Mucosa of rectum (tissue), 2 donors: ENCODE data around the gene ACTL7A.
"Not testable (repeated sequence)": the region's sequence is repeated elsewhere in the genome, so short reads cannot be mapped to it uniquely, and the experiment has no call there.

Experiments
- H3K27ac ChIP-seq, 2 donors: one replicate each; pipeline ENCODE4 v1.7.0; 2013; ENCODE audit warnings: inconsistent platforms in 2 of 2, low read depth in 2 of 2, low read length in 2 of 2
- H3K27me3 ChIP-seq, 2 donors: one replicate each; pipeline ENCODE4 v1.7.0; 2013; ENCODE audit warnings: low read length in 2 of 2; ENCODE audit not compliant: control insufficient read depth in 2 of 2, insufficient read depth in 2 of 2
- H3K36me3 ChIP-seq, 2 donors: one replicate each; pipeline ENCODE4 v1.7.0; 2013; ENCODE audit warnings: low read length in 2 of 2; ENCODE audit not compliant: control insufficient read depth in 2 of 2, insufficient read depth in 2 of 2
- H3K4me1 ChIP-seq, 2 donors: one replicate each; pipeline ENCODE4 v1.7.0; 2013; ENCODE audit warnings: low read length in 2 of 2, mild to moderate bottlenecking in 1 of 2; ENCODE audit not compliant: control insufficient read depth in 2 of 2, insufficient read depth in 2 of 2
- H3K4me3 ChIP-seq, 2 donors: one replicate each; pipeline ENCODE4 v1.7.0; 2013; ENCODE audit warnings: low read length in 2 of 2
- H3K9ac ChIP-seq, 2 donors: one replicate each; pipeline ENCODE4 v1.7.0; 2013; ENCODE audit warnings: low read length in 2 of 2, low read depth in 1 of 2, mild to moderate bottlenecking in 1 of 2
- H3K9me3 ChIP-seq, 2 donors: one replicate each; pipeline ENCODE4 v1.7.0; 2013; ENCODE audit warnings: low read length in 2 of 2; ENCODE audit not compliant: control insufficient read depth in 2 of 2
- donor health status: healthy.
- donor health status: Normal muscosa, but diverticular disease.

Gene ACTL7A

DNA sequence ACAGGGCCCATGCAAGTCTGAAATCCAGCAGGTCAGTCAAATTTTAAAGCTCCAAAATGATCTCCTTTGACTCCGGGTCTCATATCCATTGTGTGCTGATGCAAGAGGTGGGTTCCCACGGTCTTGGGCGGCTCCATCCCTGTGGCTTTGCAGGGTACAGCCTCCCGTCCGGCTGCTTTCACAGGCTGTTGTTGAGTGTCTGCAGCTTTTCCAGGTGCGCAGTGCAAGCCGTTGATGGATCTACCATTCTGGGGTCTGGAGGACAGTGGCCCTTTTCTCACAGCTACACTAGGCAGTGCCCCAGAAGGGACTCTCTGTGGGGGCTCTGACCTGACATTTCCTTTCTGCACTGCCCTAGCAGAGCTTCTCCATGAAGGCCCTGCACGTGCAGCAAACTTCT is 13.8 kb upstream of the ACTL7A start:
- H3K27ac ChIP-seq, H3K9ac ChIP-seq, H3K4me3 ChIP-seq, H3K4me1 ChIP-seq, H3K36me3 ChIP-seq, H3K27me3 ChIP-seq, H3K9me3 ChIP-seq: not testable (repeated sequence)

GRCh38 chr9:108850293-108850897 is 11.7 kb upstream of the ACTL7A start:
- H3K4me3 ChIP-seq, result no peak overlapping the region
- no peaks in the 10 kb centered on the region for H3K4me1 ChIP-seq
- no peaks in the 10 kb centered on the region for H3K36me3 ChIP-seq
- no peaks in the 10 kb centered on the region for H3K27me3 ChIP-seq
- no peaks in the 10 kb centered on the region for H3K9me3 ChIP-seq
- H3K9ac ChIP-seq, result no peak overlapping the region
- no peak overlapping the region for H3K27ac ChIP-seq

- Histone ChIP-seq H3K36me3 (no peaks in the 10 kb centered on the region), H3K4me3 (no peak overlapping the region), H3K9me3 (no peaks in the 10 kb centered on the region), H3K27me3 (no peaks in the 10 kb centered on the region), H3K9ac (no peak overlapping the region), H3K4me1 (no peaks in the 10 kb centered on the region), H3K27ac (no peak overlapping the region)
Observed at GRCh38 chr9:108851138-108851537, 10.9 kb upstream of the ACTL7A start.

- Histone ChIP-seq H3K9ac (no peak overlapping the region), H3K27me3 (no peaks in the 10 kb centered on the region), H3K27ac (no peak overlapping the region), H3K9me3 (no peaks in the 10 kb centered on the region), H3K36me3 (no peaks in the 10 kb centered on the region), H3K4me1 (no peaks in the 10 kb centered on the region), H3K4me3 (no peak overlapping the region)
Observed at GRCh38 chr9:108852079-108852478, 10.0 kb upstream of the ACTL7A start.

DNA sequence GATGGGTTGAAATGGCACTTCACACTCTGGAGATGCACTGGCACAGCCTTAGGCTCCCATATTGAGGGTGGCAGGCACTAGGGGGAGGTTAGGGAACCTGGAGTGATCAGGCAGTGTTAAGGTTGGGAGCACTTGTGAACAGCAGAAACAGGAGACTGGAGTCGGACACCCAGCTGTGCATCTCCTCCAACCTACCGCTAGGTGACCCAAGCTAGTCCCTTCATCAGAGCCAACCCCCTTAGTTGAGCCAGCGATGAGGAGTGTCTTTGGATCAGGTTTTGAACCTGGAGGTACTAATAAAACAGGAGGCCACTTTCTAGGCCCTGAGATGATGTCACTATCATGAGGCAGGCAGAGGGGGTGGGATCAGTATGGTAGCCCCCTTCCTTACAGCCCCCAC is 8.0 kb upstream of the ACTL7A start:
- no peaks in the 10 kb centered on the region for H3K36me3 ChIP-seq
- H3K9me3 ChIP-seq, result no peaks in the 10 kb centered on the region
- H3K4me3 ChIP-seq, result no peak overlapping the region
- H3K27me3 ChIP-seq, result no peaks in the 10 kb centered on the region
- no peak overlapping the region for H3K9ac ChIP-seq
- no peaks in the 10 kb centered on the region for H3K4me1 ChIP-seq
- no peak overlapping the region for H3K27ac ChIP-seq

DNA sequence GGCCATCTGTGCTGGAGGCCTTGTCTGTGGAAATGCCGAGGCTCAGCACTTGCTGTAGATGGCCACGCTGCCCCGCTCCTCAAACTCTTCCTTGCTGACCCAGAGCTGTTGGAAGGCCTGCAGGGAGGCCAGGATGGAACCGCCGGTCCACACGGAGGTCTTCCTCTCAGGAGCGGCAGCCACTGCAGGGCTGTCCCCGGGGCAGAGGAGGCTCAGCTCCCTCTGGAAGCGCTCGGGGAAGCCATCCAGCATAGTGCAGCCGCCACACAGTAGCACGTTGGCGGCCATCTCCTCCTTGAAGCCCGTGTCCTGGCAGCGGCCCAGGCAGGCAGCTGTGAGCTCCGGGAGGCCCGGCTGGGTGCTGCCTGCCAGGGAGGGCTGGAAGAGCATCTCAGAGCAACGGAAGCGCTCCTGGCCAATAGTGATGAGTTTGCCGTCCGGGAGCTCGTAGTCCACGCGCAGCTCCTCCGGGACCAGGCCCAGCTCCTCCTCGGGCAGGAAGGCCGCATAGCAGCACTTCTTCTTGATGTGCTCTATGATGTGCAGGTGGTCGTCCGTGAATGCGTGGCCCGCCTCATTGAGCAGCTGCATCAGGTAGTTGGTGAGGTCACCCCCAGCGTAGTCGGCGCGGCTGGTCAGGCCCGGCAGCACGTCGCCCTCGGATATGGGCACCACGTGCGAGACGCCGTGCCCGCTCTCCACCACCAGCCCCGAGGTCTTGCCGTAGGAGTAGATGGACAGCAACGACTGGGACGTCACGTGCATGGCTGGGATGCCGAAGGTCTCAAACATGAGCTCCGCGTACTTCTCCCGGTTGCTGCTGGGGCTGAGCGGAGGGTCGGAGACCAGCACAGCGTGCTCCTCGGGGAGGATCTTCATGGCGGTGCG is 7.2 kb upstream of the ACTL7A start:
- H3K9ac ChIP-seq, result no peak overlapping the region
- H3K9me3 ChIP-seq, result no peaks in the 10 kb centered on the region
- no peaks in the 10 kb centered on the region for H3K36me3 ChIP-seq
- H3K27me3 ChIP-seq, result no peaks in the 10 kb centered on the region
- H3K4me3 ChIP-seq, result no peak overlapping the region
- H3K4me1 ChIP-seq, result no peaks in the 10 kb centered on the region
- no peak overlapping the region for H3K27ac ChIP-seq

- Histone ChIP-seq H3K4me3 (no peak overlapping the region), H3K36me3 (no peaks in the 10 kb centered on the region), H3K9me3 (no peaks in the 10 kb centered on the region), H3K27me3 (no peaks in the 10 kb centered on the region), H3K27ac (no peak overlapping the region), H3K9ac (no peak overlapping the region), H3K4me1 (no peaks in the 10 kb centered on the region)
Observed at GRCh38 chr9:108855529-108855886, 6.6 kb upstream of the ACTL7A start.

DNA sequence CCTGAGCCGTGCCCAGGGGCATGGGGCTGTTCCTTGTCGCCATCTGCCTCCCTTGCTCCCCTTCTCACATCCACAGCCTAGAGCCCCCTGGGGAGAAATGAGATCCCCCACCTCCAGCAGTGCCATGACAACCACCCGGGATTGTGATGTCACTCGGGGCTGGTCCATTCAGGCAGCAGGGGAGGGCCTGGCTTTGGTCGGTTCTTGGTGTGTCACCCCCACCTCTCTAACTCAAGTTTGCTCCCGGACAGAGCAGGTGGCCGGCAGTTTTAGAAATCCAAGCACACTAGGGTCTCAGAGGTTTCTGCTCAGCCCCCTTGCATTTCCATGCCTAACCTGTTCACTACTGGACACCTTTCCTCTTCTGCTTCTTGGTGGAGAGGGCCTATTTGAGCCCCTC is 6.2 kb upstream of the ACTL7A start, which contains the start of gene ACTL7B:
Gene ACTL7B (minus strand): TSS at position 99 of the 400 bp plus-strand sequence. CDS start 56 bp downstream, at position 43.
- no peak within 1 kb of the TSS for H3K4me3 ChIP-seq
- H3K27ac ChIP-seq, result no peak within 1 kb of the TSS
- H3K4me1 ChIP-seq, result no peaks in the 10 kb centered on the region
- H3K36me3 ChIP-seq, result no peaks in the 10 kb centered on the region
- H3K27me3 ChIP-seq, result no peaks in the 10 kb centered on the region
- no peaks in the 10 kb centered on the region for H3K9me3 ChIP-seq
- H3K9ac ChIP-seq, result no peak within 1 kb of the TSS

- no peak overlapping the region for H3K9ac ChIP-seq
- H3K9me3 ChIP-seq, result no peaks in the 10 kb centered on the region
- H3K27me3 ChIP-seq, result no peaks in the 10 kb centered on the region
- H3K27ac ChIP-seq, result no peak overlapping the region
- H3K36me3 ChIP-seq, result no peaks in the 10 kb centered on the region
- no peaks in the 10 kb centered on the region for H3K4me1 ChIP-seq
- no peak overlapping the region for H3K4me3 ChIP-seq
Observed at GRCh38 chr9:108857572-108857971, 4.5 kb upstream of the ACTL7A start.

DNA sequence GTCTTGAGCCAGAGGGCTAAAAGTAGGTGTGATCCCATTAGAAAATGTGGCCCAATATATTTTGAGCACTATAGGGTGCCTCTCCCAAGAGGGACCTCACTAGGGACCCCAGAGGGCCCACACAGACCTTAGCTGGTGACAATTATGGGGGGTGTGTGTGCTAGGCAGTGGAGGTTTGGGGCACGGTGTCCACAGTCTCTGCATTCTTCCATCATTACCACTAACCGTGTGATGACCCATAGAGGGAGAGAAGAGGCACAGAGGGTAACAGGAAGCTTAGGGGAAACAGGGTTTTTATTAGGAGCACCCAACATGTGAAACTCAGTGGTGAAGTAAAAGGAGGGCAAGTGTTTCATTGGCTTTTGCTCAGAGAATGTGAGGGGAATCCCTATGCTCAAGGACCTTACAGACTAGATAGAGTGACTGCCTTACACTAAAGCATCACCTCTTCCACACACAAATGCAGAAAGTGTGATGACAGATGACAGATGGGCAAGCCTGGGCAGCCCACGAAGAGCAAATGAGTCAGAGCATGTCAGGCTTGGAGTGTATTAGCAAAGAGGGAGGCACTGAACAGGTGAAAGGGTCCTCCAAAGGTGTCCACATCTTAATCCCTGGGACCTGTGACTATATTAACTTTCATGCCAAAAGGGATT is 2.5 kb upstream of the ACTL7A start:
- no peaks in the 10 kb centered on the region for H3K4me1 ChIP-seq
- H3K9me3 ChIP-seq, result no peaks in the 10 kb centered on the region
- no peaks in the 10 kb centered on the region for H3K36me3 ChIP-seq
- H3K4me3 ChIP-seq, result no peak overlapping the region
- H3K27ac ChIP-seq, result no peak overlapping the region
- H3K9ac ChIP-seq, result no peak overlapping the region
- no peaks in the 10 kb centered on the region for H3K27me3 ChIP-seq
